LHCN-M2 (cell line): ENCODE data around the gene AK2. TPM values are rescaled to one million over a fixed set of nuclear protein-coding genes. Genes with fewer than 3 reads are reported as not detected.
"Not testable (repeated sequence)": the region's sequence is repeated elsewhere in the genome, so short reads cannot be mapped to it uniquely, and the experiment has no call there.

ENCODE experiments used
- DNase-seq: peaks from one replicate; pipeline ENCODE4 v3.0.0-alpha.2; 2012; ENCODE audit warnings: low read depth
- total RNA-seq: library from RNA; depleted of rRNA; stranded (reverse); fragments of >200 nt; gene quantifications from 2 replicates; pipeline ENCODE4 v1.2.3, GENCODE V29; 2014; rRNA removed

AK2 gene
- total RNA-seq, 1 experiment from 2014 or later, result 182 TPM

DNA sequence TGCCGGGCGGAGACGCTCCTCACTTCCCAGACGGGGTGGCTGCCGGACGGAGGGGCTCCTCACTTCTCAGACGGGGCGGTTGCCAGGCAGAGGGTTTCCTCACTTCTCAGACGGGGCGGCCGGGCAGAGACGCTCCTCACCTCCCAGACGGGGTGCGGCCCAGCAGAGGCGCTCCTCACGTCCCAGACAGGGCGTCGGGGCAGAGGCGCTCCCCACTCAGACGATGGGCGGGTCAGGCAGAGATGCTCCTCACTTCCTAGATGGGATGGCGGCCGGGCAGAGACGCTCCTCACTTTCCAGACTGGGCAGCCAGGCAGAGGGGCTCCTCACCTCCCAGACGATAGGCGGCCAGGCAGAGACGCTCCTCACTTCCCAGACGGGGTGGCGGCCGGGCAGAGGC, 61.6 kb downstream of the AK2 start:
- not testable (repeated sequence) for DNase-seq

DNA sequence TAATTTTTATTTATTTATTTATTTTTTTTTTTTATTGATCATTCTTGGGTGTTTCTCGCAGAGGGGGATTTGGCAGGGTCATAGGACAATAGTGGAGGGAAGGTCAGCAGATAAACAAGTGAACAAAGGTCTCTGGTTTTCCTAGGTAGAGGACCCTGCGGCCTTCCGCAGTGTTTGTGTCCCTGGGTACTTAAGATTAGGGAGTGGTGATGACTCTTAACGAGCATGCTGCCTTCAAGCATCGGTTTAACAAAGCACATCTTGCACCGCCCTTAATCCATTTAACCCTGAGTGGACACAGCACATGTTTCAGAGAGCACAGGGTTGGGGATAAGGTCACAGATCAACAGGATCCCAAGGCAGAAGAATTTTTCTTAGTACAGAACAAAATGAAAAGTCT, 63.2 kb downstream of the AK2 start:
- DNase-seq, result not testable (repeated sequence)

DNA sequence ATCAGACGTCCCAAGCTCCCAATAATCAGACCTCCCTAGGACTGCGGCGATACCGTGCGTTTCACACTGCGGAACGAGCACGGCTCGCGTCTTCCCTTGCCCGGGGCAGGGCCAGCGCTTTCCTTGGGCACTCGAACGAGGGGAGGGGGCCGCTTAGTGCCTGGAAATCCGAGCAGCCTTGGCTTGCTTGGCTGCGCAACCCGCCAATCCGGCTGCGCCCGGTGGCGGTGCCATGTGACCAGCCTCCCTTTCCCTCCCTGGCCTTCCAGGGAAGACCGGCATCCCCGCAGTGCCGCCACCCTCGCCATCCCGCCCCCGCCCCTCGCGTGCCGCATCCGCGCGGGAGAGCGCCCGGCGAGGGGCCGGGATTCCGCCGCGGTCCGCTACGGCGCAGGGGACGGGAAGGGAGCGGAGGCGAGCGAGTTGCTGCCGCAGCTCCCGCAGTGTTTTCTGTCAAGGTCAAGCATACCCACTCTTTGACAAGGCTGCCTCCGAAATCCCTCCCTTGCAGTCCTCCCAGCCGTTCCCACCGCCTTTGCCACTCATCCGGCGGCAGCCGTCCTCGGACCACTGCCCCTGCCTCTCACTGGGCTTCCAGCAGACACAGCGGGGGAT, 63.8 kb downstream of the AK2 start:
- DNase-seq, result no peak

DNA sequence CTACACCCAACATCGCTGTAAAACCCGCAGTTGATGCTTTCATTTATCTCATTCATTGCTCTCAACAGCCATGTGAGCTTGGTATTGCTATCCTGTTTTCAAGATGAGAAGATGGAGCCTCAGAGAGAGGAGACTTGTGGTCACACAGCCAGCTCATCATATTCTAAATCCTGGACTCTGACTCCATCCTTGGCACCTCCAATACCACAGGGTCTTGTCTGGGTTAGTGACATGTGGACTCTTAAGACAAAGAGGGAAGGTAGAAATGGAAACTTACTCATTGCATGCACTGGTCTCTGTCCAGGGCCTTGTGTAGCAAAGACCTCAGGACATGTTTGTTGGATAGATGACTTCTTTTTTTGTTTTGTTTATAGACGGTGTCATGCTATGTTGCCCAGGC, 65.1 kb downstream of the AK2 start:
- DNase-seq, result no peak

DNA sequence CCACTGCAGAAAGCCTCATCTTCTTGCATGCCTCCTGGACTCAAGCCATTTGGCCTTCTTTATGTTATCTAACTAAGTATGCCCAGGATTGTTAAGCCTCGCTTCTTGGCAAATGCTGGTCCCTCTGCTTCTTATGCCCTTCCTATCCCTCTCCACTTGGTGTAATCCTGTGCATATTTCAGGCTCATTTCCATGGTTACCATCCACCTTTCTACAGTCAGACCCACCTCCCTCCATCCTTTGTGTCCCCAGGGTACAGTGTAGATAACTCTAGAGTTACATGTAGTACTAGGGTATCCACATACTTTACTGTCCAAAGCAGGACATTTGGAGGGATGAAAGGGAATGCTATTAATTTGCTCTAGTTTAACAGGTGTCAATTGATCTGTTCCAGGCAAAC, 65.5 kb downstream of the AK2 start:
- DNase-seq, result no peak

DNA sequence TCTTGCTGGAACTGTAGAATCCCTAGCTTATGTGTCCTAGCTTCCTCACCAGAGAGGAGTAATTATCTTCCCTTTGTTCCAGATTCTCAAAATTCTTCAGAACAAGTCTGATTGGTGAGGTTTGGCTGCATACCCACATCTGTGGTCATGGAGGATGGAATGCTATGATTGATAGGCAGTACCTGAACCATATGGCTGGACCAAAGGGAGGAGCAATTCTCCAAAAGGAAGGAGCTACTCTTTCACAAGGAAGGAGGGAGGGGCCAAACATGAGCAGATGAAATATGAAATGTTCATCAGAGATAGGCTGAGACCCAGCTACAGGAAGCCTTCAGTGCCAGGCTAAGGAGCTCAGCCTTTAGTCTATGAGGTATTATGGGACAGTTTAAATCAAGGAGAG, 67.1 kb downstream of the AK2 start:
- DNase-seq, result peak; percentile 34

DNA sequence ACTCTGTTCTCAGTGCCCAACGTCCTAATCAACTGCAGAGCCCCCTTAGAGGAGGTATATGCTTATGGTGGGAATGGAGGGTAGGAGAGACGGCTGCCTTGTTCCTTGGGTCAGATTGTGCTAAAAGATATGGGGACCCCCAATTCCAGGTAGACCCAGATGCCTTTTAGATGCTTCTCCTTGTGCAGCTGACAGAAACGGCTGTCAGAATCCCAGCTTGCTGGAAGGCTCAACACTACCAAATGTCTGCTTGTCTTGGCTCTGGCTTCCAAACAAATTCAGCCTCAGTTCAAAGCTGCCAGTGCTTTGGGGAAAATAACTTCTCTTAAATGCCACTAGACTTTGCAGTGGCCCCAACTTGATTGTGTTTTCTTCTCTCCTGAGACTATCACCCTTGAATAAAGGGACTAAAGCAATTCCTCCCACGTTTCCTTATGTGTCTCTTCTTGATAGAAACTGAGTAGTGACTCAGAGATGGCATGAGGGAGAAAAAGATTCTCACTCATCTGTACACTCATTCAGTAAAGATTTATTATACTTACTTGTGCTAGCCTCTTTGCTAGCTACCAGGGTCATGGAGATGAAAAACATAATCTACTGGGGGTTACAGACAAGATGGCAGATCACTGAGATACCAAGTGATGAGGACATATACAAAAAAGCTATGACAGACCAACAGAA, 68.7 kb downstream of the AK2 start:
- no peak for DNase-seq

DNA sequence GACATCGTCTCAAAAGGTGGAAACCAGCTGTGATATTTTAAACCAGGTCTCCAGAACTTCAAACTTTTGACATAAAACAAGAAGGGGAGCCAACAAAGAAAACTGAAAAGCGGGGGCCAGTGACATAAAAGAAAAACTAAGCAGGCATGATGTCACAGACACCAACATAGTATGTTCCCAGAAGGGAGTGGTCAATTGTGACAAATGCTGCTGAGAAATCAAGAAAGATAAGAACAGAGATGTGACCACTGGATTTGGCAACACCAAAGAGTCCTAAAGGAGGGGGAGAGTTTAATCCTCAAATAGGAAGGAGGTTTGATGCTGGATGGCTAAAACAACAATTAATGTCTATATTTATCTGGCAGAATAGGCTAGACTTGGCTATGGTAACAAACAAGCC, 69.8 kb downstream of the AK2 start:
- no peak for DNase-seq

DNA sequence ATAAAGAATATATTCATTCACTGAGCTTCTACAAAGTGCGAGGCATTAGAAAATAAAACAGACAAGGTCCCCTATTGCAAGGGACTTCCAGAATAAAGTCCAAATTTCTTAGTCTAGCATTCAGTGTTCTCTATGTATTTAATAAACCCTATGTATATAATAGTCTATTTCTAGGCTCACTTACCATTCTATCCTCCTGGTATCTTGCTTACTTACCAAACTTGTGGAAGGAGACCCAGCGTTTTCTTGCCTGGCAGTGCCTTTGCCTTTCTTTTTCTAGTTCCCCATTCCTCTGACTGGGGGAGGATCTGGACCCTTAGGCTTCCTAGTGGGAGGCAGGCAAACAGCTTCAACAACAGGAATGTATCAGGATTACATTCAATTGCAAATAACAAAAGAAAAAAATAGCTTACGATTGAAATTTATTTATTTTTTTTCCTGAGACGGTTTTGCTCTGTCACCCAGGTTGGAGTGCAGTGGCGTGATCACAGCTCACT, 71.4 kb downstream of the AK2 start:
- DNase-seq, result no peak

DNA sequence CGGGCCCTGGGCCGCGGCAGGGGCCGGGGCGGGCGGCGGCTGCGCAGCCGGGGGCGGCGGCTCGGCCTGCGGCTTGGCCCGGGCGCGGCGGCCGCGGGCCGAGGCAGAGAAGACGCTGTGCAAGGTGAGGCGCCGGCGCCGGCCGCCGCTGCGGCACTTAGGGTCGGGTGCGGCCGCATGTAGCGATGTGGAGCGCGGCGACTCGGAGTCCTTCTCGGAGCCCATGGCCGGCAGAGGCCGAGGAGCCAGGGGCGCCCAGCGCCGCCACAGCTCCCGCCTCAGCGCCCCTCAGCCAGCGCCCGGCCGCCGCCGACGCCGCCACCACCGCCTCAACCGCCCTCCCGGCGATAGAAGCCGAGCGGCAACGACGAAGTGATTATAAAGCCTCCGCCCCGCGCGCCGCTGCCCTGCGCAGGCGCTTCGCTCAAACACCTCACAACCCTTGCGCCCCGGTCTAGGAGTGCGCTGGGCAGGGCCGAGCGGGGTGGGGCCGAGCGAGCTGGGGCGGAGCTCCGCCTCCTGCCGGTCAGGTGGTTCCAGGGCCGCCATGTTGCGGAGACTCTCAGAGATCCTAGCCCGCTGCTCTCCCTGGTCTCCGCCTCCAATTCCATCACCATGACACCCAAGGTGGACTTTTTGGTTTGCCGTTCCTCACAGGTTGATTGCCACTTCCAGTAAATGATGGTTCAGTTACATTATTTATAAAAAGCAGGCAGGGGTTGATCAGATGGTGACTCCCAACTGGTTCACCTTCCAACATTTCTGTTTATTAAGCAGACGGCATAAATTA, 72.0 kb downstream of the AK2 start, which contains the start of gene RNF19B:
Gene RNF19B, minus strand, starts transcription at position 349 of the 790 bp plus-strand sequence. Its CDS starts 124 bp downstream, at position 225.
- peak; percentile 90 for DNase-seq

DNA sequence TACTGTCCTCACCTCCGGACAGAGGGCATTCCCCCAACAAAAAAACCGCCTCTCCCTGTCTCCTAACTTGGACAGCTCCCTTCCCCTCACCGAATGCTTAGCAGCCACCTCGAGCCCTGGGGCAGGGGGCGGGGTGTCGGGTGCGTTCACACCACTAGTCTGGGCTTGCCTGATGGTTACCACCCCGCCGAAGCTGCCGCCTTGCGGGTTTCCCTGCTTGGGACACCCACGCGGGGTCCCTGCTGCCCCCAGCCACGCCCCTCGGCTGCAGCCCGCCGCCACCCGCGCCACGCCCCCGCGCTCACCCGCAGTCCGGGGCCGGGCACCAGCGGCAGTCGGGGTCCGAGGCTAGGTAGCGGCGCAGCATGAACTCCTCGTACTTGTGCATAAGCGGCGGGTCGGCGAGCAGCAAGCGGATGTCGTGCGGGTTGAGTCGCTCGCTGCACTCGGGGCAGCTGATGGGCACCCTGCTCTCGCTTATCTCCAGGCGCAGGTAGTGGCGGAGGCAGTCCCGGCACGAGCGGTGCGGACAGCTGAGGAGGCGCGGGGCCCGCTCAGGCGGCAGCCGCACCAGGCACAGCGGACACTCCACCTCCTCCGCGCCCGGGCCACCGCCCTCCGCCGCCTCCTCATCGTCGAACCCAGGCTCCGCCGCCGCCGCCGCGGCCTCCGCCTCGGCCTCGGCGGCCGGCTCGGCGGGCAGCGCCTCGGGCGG, 72.8 kb downstream of the AK2 start:
- peak; percentile 41 for DNase-seq

DNA sequence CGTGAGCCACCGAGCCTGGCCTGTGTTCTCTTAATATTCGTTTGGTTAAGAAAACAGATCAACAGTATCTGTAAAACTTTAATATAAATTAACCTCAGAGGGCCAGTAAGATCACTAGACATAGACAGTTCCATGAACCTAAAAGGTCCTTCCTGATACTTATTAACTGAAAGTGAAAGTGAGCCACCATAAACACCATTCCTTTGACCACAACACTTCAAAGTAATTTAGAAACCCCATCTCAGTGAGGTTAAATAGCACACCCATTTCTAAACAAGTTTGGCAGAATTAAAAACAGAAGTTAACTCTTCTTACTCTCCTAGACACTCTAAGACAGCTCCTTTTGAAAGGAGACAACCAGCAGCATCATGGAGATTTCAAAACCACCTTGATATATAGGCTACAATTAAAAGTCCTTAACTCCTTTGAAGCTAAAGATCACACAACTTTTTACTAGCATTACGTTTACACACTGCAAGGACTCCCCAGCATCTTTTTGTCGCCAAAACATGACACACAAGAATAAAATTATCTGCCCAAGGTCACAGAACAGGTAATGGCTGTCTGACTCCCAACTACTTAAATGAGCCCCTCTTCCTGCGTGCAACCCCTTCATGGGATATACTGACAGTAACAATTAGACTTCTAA, 74.3 kb downstream of the AK2 start:
- DNase-seq, result no peak

DNA sequence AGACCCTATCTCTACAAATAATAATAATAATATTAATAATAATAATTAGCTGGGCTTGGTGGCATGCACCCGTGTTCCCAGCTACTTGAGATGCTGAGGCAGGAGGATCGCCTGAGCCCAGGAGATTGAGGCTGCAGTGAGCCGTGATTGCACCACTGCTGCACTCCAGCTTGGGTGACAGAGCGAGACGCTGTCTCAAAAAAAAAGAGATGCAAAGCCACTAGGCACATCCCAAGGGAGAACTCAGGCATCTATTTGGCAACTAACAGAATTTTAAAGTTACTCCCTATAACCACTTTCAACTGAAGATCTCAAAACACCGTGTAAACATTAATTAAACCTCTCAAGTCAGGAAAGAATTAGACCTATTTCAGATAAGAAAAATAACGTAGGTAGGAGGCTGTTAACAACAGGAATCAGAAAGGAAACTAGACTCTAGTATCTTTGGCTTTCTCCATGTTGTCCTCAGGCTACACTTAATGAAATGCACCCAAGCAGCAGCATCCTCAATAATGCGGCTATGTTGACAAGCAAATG, 75.8 kb downstream of the AK2 start:
- DNase-seq, result no peak

DNA sequence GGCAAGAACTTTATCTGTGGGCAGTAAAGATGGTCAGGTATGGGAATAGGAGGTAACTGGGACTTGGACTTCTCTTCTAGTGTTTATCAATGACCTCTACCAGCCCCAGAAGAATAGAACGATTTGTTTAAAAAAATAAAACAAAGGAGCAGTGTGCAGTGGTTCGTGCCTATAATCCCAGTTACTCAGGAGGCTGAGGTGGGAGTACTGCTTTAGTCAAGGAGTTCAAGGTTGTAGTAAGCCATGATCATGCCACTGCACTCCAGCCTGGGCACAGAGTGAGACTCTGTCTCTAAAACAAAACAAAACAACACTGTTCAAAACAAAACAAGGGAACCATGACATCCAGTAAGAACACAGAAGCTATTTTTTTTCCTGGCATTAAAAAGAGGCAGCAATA, 76.3 kb downstream of the AK2 start:
- no peak for DNase-seq

DNA sequence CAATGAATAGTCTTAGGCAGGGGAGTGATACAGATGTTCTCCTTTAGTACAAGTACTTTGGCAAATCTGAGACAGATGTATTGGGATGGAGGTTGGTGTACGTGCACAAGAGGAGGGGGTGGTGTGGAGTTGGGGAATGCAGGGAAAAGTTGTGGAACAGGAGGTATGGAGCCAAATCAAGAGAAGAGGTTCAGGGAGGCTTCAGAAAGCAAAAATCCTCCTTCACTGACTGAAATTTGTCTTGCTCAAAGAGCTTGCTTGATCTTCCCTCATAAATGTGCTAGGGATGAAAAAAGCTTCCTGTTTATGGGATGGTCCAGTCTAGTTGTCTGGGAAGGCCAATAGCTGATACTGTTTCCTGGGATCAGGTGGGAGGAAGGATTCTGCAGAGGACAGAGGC, 77.9 kb downstream of the AK2 start:
- DNase-seq, result no peak

Other genes starting within 250 kb of the AK2 start
- gene YARS1, start 219.5 kb downstream of the AK2 start, total RNA-seq, result 57.8 and 64.5 TPM in 2 replicates
- 33.7 and 41.0 TPM in 2 replicates for gene S100PBP, start 219.2 kb downstream of the AK2 start, total RNA-seq
- 8.7 and 28.5 TPM in 2 replicates for gene FNDC5, start 166.0 kb downstream of the AK2 start, total RNA-seq
- not detected in 2 replicates for gene HPCA, start 150.4 kb downstream of the AK2 start, total RNA-seq
- gene TMEM54, start 135.5 kb downstream of the AK2 start, total RNA-seq, result 48.5 and 60.5 TPM in 2 replicates
- gene RNF19B, start 72.1 kb downstream of the AK2 start, total RNA-seq, result 12.9 and 13.7 TPM in 2 replicates
- gene AZIN2, start 44.3 kb upstream of the AK2 start, total RNA-seq, result 4.9 and 5.0 TPM in 2 replicates
- 11.5 and 11.9 TPM in 2 replicates for gene TRIM62, start 145.2 kb upstream of the AK2 start, total RNA-seq
- gene ZNF362, start 219.6 kb upstream of the AK2 start, total RNA-seq, result 15.7 and 18.6 TPM in 2 replicates